ENCODE measurements around the gene CUBN.

DNA sequence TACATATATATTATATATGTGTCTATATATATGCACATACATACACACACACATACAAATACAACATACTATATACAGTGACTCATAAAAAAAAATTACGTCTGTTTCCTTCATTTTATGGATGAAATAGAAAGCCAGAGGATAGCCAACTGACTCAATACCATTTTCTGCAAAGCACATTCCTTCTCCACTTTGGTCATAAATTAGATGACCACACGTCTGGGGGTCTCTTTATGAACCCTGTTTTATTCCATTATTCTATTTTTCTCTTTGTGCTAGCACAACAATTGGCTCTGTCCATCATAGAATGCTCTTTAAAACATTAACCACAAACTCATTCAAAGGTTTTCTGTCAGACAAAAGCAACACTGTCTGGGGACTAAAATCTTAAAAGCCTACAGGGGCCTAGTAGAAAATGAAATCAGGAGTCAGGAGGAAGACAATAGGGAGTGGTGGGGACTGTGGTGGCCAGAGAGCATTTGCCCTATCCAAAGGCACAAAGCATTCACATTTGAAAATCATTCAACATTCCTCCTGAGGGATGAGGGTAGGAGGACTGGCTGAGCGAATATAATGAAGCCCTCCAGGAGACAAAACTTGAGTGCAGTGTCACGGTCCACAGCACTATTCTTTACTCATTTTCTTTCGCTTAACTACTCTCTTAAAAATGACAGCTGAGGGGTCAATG is 4.3 kb downstream of the CUBN start:
- TF ChIP-seq POLR2A (IDR thresholded peaks at IDR 0.05) (no peak), CTCF (IDR thresholded peaks at IDR 0.05) (no peak)
